HG02610 (cell line): Measurements from ENCODE around the gene MVB12B.

Source experiments
- ATAC-seq: cut with Tn5 transposase; IDR thresholded peaks from one replicate; pipeline ENCODE4 v1.9.1; 2021; ENCODE audit warnings: mild to moderate bottlenecking, moderate library complexity; ENCODE audit not compliant: unreplicated experiment

The MVB12B gene

DNA sequence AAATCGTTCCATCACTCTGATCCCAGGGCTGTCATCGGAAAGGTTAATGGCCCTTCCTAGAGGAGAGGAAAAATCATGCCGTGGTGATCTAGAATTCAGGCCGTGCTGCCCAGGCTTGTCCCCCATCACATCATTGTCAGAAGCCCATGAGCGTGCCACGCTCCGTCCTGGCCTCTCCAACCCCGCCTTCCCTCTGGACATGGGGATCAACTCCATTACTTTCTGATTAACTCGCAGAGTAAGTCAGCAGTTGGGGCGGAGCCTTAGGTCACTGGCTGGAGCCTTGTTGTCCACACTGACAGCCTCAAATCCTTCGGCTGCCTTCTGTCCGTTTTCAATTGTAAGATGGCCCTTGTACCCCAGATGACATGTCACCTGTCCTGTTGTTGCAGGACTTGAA is 75.0 kb downstream of the MVB12B start:
- no peak for ATAC-seq

- ATAC-seq: no peak
Measured at GRCh38 chr9:126403397-126403796, 76.8 kb downstream of the MVB12B start.

GRCh38 chr9:126404459-126404858 is 77.8 kb downstream of the MVB12B start:
- no peak for ATAC-seq

GRCh38 chr9:126406075-126406667 is 79.5 kb downstream of the MVB12B start:
- ATAC-seq: no peak

DNA sequence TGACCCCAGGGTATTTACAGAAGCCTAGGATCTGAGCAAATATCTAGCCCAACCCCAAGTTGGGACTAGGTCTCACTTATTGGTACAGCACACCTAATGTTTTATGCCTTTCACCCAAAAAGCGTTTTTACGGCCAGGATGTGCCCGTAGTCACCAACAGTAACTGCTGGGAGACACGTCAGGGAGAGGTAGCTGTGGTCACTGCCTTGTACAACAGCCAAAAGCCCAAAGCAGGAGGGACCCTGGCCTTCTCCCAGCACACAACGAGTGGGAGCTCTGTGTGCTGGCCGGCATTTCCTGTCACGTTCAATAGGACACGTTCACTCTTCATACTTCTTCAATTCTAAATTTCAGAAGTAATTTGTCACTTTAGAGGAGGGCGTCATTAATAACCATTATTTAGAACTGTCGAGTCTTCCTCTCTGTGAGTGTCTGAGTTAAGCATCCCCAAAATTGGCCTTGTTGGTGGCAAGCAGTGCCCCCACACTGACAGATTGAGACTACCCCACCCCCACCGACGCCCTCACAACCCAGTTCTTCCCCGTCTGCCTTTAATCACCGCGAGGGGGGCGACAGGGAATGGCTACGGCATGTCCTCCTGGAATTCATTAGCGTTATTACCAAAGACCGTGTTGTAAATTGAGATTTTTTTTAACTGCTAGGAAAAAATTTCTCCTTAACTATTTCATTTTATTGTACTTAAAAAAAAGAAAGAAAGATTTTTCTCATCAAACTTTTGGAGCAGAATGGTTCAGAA is 80.7 kb downstream of the MVB12B start:
- ATAC-seq: no peak

GRCh38 chr9:126408004-126408403 is 81.4 kb downstream of the MVB12B start:
- no peak for ATAC-seq

- no peak for ATAC-seq
Measured at GRCh38 chr9:126410229-126410628, 83.6 kb downstream of the MVB12B start.

DNA sequence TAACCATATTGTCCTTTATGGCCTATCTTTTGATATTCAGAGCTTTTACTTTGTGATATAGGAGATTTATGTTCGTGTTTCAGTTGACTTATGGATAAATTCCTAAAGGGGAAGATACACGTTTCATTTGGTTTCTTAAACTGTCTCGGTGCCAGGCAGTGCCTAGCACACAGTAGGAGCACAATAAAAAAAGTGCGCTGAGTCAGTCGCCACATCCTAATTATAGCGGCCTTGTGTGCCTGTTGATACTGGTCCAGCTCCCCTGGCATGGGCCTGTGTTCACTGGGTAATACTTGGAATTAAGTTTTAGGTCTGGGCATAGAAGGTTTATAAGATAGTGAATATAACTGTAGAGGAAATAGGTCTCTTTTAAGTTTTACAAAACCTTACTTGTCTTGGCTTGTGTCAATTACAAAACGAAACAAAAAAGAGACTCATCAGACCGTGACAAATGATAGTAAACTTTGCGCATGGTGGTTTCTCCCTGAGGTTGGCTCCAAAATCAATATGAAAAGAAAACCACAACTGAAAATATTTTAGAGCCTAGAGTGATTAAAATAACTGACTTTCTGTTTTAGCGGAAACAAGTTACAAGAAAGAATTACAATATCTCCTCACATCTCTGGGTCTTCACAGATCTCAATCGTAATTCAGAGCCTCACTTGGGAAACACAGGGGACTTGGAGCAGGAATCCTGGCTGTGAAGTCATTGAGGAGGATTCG is 84.8 kb downstream of the MVB12B start:
- peak; percentile 78 for ATAC-seq

GRCh38 chr9:126411948-126412284 is 85.3 kb downstream of the MVB12B start:
- ATAC-seq: no peak

- ATAC-seq: no peak
Measured at GRCh38 chr9:126412905-126413304, 86.3 kb downstream of the MVB12B start.

DNA sequence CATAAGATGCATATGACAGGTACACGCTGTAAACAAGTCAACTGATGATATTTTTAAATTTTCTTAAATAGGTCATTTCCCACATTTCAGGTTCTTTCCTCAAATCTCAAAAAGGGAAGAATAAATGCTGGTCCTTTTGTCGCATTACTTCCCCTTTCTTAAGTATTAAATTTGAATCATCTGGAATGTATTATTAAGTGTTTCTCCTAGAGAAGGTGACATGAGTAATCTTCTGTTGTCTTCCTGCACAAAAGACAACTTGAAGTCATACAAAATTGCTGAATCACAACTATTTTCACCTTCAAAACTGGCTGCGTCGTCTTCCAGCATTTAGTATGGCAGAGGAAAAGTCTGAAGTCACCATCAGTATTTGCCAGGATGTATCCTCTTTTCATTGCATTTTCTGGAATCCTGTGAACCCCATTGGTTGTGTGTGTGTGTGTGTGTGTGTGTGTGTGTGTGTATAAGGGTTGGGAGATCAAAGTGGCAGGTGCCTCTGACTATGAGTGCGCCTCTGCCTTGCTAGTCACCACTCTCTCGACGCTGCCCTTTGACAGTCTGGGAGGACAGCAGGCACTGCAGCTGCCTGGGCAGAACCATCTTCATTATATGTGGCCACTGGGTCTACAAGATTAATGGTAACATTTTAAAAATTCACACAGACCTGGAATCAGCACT is 86.9 kb downstream of the MVB12B start:
- no peak for ATAC-seq

DNA sequence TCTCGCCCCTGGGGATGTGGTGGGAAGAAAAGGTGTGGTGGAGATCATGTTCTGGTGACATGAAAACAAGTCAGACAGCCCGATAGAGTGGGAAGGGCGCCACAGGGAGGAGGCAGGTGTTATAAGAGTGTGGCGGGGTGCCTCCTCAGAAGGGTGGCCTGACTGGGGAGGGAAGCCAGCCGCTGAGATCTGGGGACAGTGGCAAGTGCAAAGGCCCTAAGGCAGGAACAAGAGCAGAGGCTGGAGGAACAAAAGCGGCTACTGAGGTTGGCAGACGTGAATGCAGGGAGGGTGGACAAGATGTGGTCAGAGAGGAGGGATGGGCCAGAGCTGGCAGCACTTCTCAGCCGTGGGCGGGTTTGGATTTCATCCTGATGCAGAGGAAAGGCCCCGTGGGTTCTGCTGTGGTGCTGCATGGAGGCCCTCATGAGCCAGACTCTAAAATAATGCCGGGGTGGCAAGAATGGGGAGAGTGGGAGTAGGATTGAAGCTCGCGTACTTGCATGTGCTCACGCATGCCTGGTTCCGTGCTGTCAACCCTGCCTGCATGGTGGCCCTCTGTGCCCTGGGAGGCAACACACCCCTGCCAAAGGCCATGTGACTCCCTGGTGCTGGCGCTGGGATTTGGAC is 89.2 kb downstream of the MVB12B start:
- no peak for ATAC-seq

- ATAC-seq: no peak
Measured at GRCh38 chr9:126417043-126417442, 90.4 kb downstream of the MVB12B start.

DNA sequence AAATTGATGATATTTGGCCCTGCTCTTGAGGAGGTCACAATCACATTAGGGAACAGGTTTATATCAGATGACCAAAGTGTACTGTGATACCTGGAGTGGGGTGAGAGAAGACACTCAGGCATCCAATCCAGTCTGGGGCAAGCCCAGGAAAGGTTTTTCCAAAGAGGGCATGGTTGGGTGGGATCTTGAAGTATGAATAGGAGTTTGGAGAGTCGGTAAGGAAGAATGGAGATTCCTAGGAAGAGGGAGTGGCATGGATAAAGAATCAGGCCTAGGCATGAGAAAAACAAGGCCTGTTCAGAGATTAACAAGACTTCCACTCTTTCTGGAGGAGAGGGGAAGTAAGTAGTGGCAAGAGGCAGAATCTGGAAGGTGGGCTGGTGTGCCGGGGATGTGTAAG is 91.1 kb downstream of the MVB12B start:
- ATAC-seq: no peak

DNA sequence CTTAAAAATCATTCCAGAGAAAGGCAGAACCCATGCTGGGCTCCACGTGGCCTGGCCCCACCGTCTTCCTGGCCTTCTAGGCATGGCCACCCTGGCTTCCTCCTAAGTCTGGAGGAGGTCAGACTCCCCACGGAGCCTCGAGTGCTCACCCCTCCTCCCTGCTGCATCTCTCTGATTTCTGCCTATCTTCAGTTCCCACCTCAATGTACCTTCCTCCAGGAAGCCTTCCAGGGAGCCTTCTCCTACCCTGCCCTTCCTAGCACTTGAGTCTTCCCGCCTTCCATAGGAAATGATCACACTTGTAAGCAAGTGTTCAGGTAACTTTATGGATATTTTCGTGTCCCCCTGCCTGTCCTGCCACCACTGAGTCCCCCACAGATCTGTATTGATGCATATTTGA is 92.0 kb downstream of the MVB12B start:
- ATAC-seq: no peak

GRCh38 chr9:126419475-126419874 is 92.8 kb downstream of the MVB12B start:
- no peak for ATAC-seq

DNA sequence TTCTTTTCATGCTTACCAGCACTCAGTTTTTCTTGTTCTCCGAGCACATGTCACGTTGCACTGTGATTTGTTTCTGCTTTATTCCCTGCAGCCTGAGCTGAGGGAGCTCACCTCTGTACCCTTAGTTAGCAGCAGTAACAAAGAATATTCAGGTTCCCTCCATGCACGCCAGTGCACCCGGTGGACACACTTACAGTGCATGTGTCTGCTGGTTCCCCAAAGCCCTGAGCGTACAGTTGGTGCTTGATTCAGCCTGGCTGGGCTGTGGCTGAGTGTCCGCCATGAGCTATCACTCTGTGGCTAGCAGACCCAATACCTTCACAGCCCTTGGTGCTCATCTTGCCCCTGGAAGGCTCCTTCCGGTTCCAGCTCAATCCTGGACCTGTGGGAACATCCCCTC is 93.5 kb downstream of the MVB12B start:
- no peak for ATAC-seq

DNA sequence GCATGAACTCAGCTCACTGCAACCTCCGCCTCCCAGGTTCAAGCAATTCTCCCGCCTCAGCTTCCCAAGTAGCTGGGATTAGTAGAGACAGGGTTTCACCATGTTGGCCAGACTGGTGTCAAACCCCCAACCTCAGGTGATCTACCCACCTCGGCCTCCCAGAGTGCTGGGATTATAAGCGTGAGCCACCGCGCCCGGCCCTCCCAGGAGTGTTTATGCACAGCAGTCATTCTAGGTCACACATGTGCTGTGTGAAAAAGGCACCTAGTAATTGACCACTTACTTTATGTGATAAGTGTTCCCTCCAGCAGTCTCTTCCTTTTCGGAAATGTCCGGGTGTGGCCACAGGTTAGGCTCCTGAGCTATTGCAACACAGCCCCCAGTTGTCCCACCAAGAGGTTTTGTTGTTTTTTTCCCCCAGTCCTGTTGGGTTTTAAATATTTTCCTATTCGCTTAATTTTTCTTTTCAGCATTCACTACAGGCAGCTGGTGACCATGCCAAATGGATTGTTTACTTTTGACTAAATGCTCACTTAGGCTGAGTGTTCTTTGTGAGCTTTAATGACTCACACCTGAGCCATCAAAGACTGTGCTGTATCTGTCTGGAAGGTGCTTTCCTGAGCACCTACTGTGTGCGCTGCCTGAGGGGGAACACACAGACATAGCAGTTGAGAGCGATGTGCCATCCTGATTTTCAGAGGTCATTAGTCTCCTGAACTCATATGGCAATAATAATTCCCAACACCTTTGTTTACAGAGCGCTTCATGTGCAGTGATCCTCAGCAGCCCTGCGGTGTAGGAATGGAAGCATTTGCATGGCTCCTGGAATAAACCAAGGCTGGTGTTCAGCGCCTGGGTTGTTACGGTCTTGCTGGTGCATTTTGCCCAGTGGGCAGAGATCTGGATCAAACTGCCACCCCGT is 94.3 kb downstream of the MVB12B start:
- ATAC-seq: no peak

GRCh38 chr9:126421567-126422428 is 95.2 kb downstream of the MVB12B start:
- no peak for ATAC-seq
